ENCODE measurements around the gene WDPCP. TPM values are rescaled to one million over a fixed set of nuclear protein-coding genes. Genes with fewer than 3 reads are reported as not detected.
A peak's percentile ranks its signal among the peaks of the same experiment; 100 is the strongest.
"Not testable (repeated sequence)": the region's sequence is repeated elsewhere in the genome, so short reads cannot be mapped to it uniquely, and the experiment has no call there.

WDPCP gene
- total RNA-seq, 2 donors from 2014 or later, result 11.8 to 25.1 TPM

DNA sequence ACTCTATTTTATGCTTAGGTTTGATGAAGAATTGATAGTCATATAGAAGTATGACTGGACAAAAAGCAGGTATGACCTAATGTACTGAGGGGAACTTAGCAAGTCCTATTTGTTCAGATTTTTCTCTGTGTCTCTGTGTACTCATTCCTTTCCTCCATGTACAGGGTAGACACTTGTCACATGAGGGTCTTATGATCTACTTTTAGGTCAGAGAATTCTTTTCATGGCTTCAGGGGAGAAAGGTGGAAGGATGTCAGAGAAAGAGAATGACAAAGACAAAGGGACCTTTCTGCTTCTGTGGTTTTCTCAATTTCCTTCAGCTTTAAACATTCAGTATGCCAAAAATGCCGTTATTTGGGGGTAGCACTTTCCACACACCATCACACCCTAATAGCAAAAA, 181.6 kb downstream of the WDPCP start:
- Mint-ChIP-seq H3K27ac (no peak overlapping the region), H3K9me3 (peaks cover 14% of the 10 kb centered on the region)
- WGBS, 2 experiments (ENCODE audit: insufficient coverage in 1 of 2, insufficient read length in 1 of 2), result 100% methylated on average over 1 of the region's 1 CpG; no CpG with 5 or more reads in 1 of the 2 experiments

DNA sequence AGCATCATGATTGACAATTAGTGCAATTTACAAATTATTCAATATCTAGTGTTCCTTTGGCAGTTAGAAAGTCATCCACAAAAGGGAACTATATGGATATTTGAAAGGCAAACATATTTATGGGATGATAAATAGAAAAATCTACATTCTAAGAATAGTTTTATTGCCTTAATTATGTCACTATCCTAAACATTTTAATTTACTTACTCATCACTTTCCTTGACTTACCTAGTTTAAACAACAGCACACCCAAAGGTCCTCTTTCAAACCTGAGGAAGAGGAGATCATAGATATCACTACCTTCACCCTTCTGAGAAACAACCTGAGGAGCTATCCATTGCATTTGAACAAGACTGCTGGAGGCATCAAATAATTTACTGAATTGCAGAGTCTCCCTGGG, 184.5 kb downstream of the WDPCP start:
- H3K9me3 ChIP-seq (ENCODE audit: control insufficient read depth, low read length), result peaks cover 17% of the 10 kb centered on the region
- peaks cover 22% of the 10 kb centered on the region for H3K36me3 Mint-ChIP-seq (ENCODE audit: low read depth)
- no peaks in the 10 kb centered on the region for H3K27me3 Mint-ChIP-seq (ENCODE audit: insufficient read depth)
- no peak overlapping the region for H3K4me3 ChIP-seq (ENCODE audit: low read length)
- H3K4me1 Mint-ChIP-seq, result peaks cover 17% of the 10 kb centered on the region
- no peaks in the 10 kb centered on the region for H3K27me3 ChIP-seq (ENCODE audit: control insufficient read depth, insufficient read depth, low read length, poor library complexity, severe bottlenecking)
- H3K9ac ChIP-seq (ENCODE audit: extremely low read depth, low read length, poor library complexity, severe bottlenecking), result no peak overlapping the region
- H3K36me3 ChIP-seq (ENCODE audit: control insufficient read depth, insufficient read depth, low read length), result no peaks in the 10 kb centered on the region
- TF ChIP-seq, protein P1, sequence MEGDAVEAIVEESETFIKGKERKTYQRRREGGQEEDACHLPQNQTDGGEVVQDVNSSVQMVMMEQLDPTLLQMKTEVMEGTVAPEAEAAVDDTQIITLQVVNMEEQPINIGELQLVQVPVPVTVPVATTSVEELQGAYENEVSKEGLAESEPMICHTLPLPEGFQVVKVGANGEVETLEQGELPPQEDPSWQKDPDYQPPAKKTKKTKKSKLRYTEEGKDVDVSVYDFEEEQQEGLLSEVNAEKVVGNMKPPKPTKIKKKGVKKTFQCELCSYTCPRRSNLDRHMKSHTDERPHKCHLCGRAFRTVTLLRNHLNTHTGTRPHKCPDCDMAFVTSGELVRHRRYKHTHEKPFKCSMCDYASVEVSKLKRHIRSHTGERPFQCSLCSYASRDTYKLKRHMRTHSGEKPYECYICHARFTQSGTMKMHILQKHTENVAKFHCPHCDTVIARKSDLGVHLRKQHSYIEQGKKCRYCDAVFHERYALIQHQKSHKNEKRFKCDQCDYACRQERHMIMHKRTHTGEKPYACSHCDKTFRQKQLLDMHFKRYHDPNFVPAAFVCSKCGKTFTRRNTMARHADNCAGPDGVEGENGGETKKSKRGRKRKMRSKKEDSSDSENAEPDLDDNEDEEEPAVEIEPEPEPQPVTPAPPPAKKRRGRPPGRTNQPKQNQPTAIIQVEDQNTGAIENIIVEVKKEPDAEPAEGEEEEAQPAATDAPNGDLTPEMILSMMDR (conservative IDR thresholded peaks at IDR 0.05), result no peak
- H3K9me3 Mint-ChIP-seq, result peaks cover 14% of the 10 kb centered on the region
- H3K27ac Mint-ChIP-seq, result no peak overlapping the region
- H3K4me1 ChIP-seq (ENCODE audit: control insufficient read depth, insufficient read depth, low read length), result no peaks in the 10 kb centered on the region
- H3K27ac ChIP-seq (ENCODE audit: low read depth, low read length), result no peak overlapping the region
- no peak overlapping the region for H3K4me3 Mint-ChIP-seq
- no peak for DNase-seq

More for the DNA sequence above, 181.6 kb downstream of the WDPCP start:
- Histone ChIP-seq H3K36me3 (ENCODE audit: control insufficient read depth, insufficient read depth, low read length) (no peaks in the 10 kb centered on the region), H3K27me3 (ENCODE audit: control insufficient read depth, insufficient read depth, low read length, poor library complexity, severe bottlenecking) (no peaks in the 10 kb centered on the region), H3K9me3 (ENCODE audit: control insufficient read depth, low read length) (peaks cover 37% of the 10 kb centered on the region), H3K4me3 (ENCODE audit: low read length) (no peak overlapping the region), H3K4me1 (ENCODE audit: control insufficient read depth, insufficient read depth, low read length) (no peaks in the 10 kb centered on the region), H3K27ac (ENCODE audit: low read depth, low read length) (no peak overlapping the region), H3K9ac (ENCODE audit: extremely low read depth, low read length, poor library complexity, severe bottlenecking) (no peak overlapping the region)
- H3K4me1 Mint-ChIP-seq, result peaks cover 2% of the 10 kb centered on the region
- no peaks in the 10 kb centered on the region for H3K27me3 Mint-ChIP-seq (ENCODE audit: insufficient read depth)
- peaks cover 18% of the 10 kb centered on the region for H3K36me3 Mint-ChIP-seq (ENCODE audit: low read depth)
- no peak overlapping the region for H3K4me3 Mint-ChIP-seq
- TF ChIP-seq, protein P1 (conservative IDR thresholded peaks at IDR 0.05), result no peak
- no peak for DNase-seq

DNA sequence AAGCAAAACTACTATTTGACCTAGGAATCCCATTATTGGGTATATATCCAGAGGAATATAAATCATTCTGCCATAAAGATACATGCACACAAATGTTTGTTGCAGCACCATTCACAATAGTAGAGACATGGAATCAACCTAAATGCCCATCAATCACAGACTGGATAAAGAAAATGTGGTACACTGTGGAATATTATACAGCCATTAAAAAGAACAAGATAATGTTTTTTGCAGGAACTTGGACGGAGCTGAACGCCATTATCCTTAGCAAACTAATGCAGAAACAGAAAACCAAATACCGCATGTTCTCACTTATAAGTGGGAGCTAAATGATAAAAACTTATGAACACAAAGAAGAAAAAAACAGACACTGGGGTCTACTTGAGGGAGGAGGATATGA, 185.4 kb downstream of the WDPCP start:
- peaks cover 11% of the 10 kb centered on the region for H3K9me3 ChIP-seq (ENCODE audit: control insufficient read depth, low read length)
- not testable (repeated sequence) for H3K27me3 Mint-ChIP-seq (ENCODE audit: insufficient read depth)
- peaks cover 14% of the 10 kb centered on the region for H3K9me3 Mint-ChIP-seq

DNA sequence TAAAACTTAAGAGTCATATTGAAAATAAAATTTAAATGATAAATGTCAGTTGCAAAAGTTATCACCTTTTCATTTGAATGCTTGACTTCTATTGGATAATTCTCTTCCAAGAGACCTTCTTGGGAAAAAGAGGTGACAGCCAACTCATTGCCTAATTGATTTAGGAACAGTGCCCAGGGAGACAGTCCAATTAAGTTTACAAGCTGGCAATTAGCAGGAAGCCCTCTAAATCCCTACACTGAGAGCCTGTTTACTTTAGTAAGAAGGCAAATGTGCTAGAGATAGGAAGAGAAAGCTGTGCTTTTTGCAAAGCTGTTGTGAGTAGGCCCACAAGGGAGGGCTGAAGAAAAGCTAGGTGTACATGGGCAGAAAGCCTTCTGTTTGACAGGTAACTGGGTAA, 189.1 kb downstream of the WDPCP start:
- Histone ChIP-seq H3K27me3 (ENCODE audit: control insufficient read depth, insufficient read depth, low read length, poor library complexity, severe bottlenecking) (no peaks in the 10 kb centered on the region), H3K27ac (ENCODE audit: low read depth, low read length) (no peak overlapping the region), H3K4me3 (ENCODE audit: low read length) (no peak overlapping the region), H3K36me3 (ENCODE audit: control insufficient read depth, insufficient read depth, low read length) (no peaks in the 10 kb centered on the region), H3K9ac (ENCODE audit: extremely low read depth, low read length, poor library complexity, severe bottlenecking) (no peak overlapping the region), H3K4me1 (ENCODE audit: control insufficient read depth, insufficient read depth, low read length) (peaks cover 8% of the 10 kb centered on the region), H3K9me3 (ENCODE audit: control insufficient read depth, low read length) (peaks cover 22% of the 10 kb centered on the region)
- Mint-ChIP-seq H3K27me3 (ENCODE audit: insufficient read depth) (no peaks in the 10 kb centered on the region), H3K36me3 (ENCODE audit: low read depth) (peaks cover 23% of the 10 kb centered on the region), H3K27ac (peak overlapping the region; percentile 65), H3K4me3 (peak overlapping the region; percentile 11), H3K9me3 (peaks cover 22% of the 10 kb centered on the region), H3K4me1 (peaks cover 19% of the 10 kb centered on the region)
- peak; percentile 46 for DNase-seq
- TF ChIP-seq, protein P1 (conservative IDR thresholded peaks at IDR 0.05), result no peak

More for the DNA sequence above, 185.4 kb downstream of the WDPCP start:
- H3K9ac ChIP-seq (ENCODE audit: extremely low read depth, low read length, poor library complexity, severe bottlenecking); H3K4me3 Mint-ChIP-seq; H3K27ac ChIP-seq (ENCODE audit: low read depth, low read length); H3K4me1 ChIP-seq (ENCODE audit: control insufficient read depth, insufficient read depth, low read length); H3K4me3 ChIP-seq (ENCODE audit: low read length); H3K27ac Mint-ChIP-seq; H3K36me3 ChIP-seq (ENCODE audit: control insufficient read depth, insufficient read depth, low read length); DNase-seq; H3K27me3 ChIP-seq (ENCODE audit: control insufficient read depth, insufficient read depth, low read length, poor library complexity, severe bottlenecking): not testable (repeated sequence)
- Mint-ChIP-seq H3K4me1 (peaks cover 21% of the 10 kb centered on the region), H3K36me3 (ENCODE audit: low read depth) (peaks cover 17% of the 10 kb centered on the region)
- WGBS, 2 experiments (ENCODE audit: insufficient coverage in 1 of 2, insufficient read length in 1 of 2), result 80 to 100% methylated on average over 2 to 3 of the region's 3 CpGs

Measured in endodermal cell (in vitro differentiated cells).